ENCODE results near the gene DNAJB13.

Gene DNAJB13

DNA sequence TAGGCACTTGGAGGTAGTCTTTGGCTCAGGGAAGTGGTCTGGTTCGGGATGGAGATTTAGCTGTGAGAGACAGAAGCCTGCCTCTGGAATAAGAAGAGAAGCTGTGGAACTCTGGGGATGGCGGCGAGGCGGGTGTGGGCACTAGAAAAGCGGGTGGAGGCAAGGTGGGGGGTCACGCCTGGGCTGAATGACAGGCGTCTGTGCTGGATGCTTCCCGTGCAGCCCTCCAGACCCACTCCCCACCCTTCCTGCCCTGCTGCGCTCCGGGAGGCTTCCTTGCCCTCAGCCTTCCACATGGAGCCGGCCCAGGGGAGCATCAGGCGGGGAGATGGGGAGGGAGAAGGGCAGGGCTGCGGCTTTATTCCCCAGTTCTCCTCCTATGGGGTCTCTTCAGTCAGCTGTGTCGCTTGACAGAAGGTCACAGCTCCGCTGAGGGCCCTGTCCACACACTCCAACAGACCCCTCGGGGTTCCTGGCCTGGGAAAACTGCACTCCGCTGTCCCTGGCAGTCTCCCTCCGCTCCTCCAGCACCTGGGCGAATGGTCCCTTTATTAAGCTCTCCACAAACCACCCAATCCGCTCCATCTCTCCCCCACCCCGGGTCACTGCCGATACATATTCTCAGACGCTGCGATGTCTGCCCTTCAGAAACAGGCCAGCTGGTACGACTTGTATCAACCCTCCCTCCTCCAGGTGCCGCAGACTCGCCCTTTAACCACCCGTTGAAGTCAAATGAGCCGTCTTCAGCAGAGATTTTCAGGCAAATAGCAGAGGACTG is 6.2 kb downstream of the DNAJB13 start:
- DNase-seq, result no peak

DNA sequence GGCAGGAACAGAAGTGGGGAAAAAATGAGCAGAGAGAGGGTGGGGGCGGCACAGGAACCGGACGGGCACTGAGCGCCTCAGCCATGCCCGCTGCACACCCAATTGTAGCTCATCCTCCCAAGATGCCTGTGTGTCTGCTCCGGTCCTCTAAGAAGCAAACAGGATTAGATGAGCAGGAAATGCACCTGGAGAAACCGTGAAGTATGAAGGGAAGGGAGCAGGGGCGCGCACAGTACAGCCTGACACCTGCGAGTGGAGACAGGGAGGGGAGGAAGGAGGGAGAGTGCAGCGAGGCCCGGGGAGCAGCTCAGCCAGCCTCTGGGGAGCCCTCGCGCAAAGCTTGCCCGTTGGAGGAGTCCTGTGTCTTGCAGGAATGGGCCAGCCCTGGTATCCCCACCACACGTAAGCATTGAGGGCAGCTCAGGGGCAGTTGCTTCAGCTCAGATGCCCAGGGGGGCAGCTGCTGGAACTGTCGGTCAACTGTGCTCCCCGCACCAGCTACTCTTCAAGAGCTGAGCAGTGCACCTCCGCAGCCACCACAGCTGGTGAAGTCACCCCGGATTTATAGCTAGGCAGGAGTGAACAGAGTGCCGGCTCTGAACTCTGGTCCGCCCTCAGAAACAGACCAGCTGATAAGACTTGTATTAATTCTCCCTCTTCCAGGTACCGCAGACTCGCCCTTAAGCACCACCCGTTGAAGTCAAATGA is 7.0 kb downstream of the DNAJB13 start:
- DNase-seq, result no peak

DNA sequence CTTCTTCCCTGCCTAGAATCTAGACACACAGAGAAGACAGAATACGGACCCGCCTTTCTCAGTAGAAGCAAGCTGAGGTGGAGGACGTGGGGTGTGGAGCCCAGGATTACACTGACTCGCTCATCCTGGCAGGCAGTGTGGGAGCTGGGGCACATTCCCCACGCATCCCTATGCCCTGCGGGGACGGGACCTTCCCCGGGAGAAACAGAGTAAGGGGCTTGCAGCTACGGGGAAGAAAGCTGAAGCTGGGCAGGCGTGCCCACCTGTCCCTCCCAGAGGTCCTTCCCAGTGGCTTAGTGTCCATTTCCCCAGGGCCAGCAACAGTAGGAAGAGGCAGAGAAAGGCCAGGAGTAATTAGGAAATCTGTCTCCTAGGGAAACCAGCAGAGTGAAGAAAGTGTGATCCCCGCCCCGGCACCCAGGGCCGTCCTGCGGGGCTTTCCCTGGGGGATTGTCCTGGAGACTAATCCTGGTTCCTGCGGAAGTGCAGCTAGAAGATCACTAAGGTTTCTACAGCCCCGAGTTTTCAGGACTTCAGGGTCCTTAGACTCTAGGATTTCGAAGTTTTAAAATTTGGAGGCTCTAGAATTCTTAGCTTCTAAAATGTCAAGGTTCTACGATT is 7.8 kb downstream of the DNAJB13 start:
- DNase-seq, result no peak

DNA sequence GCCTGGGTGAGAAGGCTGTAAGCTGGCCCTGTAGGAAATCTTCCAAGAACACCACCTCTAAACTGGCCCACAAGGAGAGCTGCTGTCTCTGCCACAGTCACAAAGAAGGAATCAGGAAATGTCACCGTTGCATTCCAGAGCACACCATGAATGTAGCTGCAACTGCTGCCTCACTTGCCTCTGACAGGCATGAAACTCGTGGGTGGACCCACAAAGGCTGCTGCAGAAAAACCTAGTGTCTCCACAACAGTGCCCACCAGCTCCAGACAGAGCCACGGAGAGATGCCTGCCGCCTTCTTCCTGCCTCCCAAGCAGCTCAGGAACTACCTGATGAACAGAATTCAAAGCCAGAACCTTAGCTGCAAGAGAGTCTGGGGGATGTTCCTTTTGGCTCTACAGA is 10.5 kb downstream of the DNAJB13 start:
- no peak for DNase-seq

DNA sequence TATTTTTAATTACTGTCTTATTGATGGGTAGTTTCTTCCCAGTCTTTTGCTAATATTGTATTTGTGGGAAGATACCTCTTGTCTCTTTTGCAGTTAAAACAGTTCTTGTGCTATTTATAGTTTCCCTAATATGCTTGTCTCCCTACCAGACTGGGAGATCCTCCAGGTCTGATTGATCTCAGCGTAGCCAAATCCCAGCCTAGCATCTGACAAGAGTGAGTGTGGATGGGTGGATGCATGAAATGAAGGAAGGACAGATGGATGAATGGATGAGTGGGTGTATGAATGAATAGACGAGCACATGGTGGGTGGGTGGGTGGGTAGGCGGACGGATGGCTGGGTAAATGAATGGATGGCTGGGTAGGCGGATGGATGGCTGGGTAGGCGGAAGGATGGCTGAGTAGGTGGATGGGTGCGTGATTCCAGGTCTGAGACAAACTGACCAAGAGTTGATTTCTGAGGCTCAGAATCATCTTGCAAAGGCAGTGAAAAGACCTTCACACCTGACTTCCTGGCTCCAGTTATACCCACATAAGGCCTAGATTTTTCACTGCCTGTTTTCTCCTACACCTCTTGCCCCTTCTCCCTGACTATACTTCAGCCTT is 11.4 kb downstream of the DNAJB13 start:
- no peak for DNase-seq

DNA sequence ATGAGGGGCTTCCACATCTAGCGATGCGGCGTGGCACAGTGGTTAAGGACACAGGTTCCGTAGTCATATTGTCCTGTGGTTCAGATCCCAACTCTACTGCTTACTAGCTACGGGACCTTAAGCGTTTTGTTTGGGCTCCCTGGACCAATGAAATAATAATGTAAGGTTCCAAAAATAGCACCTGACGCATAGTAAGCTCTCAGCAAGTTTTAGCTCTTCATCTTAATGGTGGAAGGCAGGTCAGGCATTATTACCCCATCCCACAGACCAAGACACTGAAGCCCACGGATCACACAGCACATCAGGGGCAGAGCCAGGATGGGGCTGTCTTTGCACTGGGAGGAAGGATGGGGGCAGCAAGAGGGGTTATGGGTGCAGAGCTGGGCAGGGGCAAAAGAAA is 13.0 kb downstream of the DNAJB13 start:
- DNase-seq, result no peak

DNA sequence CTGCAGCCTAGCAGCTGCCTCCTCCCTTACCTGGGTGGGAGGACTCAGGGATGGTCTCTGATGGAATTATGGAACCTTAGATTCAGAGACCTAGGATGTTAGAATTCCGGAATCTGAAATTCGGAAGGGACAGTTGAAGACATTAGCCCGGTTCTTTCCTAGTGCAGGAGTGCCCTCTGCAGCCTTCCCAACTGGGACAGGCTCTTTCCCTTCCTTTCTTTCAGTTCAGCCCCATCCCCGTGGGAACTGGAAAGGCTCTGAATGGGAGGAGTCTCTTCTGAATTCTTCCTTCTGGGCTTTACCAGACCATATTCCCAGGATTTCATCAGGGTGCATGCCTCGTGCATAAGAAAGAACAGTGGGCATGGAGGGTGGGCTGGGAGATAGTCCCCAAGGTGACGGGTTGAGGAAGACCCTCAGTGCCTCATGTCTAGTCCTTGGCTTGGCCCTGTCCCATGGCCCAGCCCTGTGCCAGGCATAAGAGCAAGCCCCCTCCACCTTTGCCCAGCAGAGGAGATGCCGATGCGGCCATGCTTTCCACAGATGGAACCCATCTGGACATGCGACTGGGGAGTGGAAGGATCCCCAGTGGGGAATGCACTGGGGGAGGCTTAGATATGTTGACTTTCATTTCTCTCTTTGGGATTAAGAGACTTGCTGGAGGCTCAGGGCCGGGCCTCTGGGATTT is 14.4 kb downstream of the DNAJB13 start:
- DNase-seq, result no peak

DNA sequence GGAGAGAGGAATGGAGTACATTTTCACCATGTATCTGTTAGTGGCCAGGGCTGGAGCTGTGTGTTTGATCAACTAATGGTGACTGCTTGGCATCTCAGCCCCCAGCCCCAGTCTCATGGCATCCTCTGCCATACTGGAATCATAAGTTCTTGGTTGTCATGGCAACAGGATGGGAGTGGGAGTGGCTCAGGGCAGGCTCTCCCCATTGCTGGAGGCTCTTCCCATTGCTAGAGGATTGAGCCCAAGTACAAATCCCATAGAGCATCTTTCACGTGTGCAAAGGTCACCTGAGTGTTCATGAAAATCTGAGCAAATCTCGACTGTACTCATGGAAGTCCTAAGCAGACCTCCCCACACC is 14.9 kb downstream of the DNAJB13 start:
- no peak for DNase-seq

DNA sequence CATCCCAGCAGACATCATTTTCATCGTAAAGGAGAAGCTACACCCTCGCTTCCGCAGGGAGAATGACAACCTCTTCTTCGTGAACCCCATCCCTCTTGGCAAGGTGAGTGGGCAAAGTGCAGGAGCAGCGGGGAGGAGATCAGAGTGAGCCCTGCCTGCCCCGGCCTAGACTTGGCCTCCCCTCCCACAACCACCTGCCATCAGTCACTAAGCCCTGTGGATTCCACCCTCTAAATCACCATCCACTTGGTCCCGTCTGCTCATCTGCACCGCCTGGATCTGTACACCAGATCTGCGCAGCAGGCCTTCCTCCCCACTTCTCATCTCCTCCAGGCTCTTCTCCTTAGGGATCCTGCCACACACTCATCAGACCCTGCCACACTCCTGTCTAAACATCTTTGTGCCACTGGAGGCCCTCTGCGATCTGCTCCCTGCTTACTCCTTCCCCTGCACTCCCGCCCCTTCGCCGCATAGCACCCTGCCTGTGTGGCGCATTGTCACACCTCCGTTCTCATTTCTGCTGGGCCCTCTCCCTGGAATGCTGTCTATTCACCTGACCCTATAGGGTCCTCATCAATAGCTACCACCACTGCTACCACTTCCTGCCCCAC is 17.6 kb downstream of the DNAJB13 start:
- DNase-seq, result no peak

DNA sequence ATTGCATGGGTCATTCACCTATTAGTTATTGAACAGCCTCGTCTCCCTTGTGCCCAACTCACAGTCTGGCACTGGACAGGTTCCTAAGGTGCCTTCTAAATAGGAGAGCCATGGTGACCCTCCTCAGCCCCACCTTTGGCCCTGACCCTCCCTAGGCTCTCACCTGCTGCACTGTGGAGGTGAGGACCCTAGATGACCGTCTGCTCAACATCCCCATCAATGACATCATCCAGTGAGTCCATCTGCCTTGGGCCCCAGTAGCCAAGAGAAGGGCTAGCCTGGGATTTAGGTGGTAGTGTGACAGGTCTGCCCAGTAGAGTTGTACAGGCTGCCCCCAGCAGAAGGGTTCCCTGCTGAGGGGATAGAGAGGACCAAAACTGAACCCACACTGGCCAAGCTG is 18.3 kb downstream of the DNAJB13 start:
- no peak for DNase-seq

DNA sequence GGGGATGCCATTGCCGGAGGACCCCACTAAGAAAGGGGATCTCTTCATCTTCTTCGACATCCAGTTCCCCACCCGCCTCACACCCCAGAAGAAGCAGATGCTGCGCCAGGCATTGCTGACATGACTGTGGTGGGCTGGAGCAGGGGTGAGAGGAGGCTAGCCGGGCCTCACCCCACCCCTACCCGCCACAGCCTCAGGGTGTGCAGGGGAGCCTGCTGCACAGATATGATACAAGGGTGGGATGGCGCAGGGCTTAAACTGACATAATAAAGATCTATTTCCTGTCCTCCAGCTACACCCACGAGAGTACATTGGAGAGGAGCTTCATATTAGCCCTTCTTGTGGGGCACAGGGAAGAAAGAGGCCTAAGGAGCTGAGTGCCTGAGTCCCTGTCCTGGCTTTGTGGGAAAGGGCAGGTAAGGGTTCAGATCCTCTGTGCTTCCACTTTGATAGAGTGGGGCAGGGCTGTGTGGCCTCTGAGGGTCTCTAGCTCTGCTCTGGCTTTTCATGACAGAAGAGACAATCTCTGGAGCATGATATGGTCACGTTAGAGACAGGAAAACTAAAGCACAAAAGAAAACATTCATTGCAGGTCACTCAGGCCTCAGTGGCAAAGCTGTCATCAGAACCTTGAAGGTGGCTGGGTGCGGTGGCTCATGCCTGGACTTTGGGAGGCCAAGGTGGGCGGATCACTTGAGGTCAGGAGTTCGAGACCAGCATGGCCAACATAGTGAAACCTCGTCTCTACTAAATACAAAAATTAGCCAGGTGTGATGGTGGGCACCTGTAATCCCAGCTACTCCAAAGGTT is 19.4 kb downstream of the DNAJB13 start:
- no peak for DNase-seq

DNA sequence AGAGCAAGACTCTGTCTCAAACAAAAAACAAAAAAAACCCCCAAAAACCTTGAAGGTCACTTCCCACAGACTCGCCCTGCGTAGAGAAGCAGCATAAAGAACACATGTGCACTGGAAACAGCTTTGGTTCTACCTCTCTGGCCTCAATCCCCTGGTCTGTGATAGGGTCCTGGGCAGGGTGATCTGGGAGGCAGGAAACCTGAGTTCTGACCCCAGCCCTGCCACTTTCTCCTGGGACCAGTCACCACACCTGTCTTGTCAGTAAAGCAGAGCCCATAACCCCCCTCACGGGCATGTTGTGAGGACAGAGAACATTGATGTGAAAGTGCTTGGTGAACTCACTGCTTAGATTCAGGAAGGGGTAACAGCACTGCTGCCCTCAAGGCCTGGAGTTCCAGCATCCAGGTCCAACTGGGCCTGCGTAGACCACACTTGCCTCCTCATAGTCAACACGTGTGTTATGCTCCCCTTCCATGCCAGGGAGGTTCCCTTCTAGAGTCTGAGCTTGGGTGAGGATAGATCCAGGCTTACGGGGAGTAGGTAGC is 20.4 kb downstream of the DNAJB13 start:
- no peak for DNase-seq

DNA sequence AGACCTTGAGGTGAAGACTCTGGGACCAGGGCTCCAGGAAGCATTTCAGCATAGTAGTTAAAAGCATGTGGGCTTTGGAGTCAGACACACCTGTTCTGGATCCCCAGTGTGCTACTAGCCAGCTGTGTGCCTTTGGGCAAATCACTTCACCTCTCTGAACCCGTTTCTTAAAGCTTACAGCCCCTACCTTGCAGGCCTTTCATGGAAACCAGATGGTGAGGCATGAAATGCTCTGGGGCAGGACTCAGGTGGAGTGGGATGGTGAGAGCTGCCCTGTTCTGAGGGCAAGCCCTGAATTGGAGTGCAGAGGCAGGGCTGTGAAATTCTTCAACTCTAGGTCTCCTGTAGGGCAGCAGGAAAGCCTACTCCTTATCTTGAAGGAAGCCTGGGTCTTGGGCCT is 21.4 kb downstream of the DNAJB13 start:
- no peak for DNase-seq

DNA sequence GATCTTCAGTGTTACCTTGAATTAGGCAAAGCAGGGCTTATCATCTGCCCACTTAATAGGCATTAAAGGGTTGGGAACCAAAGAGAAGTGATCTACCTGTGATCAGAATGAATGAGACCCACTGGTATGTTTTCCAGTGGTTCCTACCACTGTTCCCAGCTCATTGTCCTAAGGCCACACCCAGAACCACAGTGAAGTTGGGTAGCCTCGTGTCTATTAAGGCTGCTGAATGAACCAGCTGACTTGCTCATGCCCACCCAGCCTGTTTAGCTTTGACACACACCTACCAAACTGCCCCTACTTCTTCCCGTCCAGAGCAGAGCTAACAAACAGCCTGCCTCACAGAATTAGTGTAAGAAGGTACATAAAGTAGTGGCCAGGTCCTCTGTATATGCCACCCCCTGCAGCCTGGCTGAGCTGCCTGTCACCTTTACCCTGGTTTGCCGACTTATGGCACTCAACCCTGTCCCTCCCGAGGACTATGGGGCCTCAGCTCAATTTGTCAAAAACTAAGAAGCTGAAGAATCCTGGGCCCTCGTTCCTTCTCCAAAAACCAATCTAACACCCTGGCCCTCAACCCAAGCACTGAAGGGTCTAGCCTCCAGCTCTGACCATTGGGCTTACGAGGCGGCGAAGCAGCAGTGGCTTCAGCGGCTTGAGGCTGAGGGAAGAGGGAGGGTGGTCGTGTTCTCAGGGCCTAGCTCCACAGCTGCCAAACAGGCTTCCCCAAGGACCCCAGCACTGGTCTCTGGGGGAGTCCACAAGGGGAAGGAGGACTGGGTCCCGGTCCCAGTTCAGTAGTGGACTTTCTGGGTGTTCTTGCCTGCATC is 22.0 kb downstream of the DNAJB13 start:
- no peak for DNase-seq

DNA sequence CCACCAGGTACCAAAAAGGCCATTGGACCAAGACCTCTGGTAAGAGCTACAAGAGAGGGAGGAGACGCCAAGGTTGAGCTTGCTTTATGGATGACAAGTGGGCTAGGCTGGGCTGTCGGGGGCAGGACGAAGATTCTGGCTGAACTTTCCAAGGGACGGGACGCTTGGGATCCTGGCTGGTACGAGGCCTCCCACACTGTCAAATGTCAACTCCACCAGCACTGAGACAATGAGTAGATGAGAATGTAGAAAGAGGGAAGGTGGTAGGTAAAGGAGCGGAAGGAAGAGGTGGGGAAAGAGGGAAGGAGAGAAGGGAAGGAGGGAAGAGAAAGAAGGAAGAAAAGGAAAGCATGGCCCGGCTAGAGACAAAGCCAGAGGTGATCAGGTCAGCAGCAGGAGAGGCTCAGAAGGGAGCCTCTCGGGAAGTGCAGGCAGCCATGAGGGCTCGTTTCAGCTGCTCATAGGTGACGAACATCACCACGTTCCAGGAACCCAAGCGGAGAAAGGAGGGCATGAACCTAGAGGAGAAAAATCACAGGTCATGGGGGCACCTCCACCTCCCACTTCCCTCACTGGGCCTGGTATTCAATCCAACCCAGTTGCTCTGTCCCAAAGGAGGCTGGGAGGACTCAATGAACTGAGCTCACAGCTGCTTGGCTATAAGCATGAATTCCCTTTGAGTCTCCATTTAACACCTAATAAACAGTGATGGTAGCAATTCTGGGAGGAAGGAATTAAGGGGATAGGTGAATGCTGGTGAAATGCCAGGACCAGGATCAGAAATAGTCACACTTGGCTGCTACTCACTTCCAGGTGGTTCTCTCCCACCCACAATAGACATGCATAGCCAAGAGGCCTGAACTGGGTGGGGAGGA is 24.0 kb downstream of the DNAJB13 start:
- no peak for DNase-seq

DNA sequence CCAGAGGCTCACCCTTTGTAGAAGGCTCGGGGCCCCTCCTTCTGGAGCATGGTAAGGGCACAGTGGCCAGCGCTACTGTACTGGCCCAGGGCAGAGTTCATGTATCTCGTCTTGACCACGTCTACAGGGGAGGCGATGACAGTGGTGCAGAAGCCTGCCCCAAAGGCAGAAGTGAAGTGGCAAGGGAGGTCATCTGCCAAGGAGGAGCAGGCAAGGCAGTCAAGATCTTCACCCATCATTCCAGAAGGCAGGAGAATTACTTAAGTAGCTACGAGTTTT is 24.6 kb downstream of the DNAJB13 start:
- DNase-seq, result no peak

DNA sequence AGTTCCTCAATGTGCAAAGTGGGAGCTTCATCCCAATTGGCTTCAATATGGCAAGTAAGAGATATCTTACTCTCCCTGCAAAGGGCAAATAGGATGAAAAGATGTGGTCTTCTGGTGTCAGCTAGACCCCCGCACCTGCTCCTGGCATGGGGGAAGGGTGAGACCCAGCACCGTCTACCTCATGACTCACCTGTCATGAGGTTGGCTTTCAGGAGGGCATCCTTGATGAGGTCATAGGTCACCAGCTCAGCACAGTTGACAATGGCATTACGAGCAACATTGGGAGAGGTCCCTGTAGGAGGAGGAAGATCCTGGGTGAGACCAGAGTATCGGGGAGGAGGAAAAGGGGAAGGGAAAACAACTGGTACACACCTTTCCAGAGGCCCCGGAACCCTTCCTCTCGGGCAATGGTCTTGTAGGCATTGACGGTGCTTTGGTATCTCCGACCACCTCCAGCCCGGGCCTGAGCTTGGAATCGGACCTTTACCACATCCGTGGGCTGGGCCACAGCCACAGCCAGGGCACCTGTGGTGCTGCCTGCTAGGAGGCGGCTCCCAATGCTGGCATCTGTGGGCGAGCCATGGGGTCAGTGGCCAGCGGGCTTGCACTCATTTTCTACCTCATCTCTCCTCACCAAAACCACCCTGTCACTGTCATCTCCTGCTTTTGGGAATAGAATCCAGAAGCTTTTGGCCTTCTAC is 25.8 kb downstream of the DNAJB13 start:
- no peak for DNase-seq

DNA sequence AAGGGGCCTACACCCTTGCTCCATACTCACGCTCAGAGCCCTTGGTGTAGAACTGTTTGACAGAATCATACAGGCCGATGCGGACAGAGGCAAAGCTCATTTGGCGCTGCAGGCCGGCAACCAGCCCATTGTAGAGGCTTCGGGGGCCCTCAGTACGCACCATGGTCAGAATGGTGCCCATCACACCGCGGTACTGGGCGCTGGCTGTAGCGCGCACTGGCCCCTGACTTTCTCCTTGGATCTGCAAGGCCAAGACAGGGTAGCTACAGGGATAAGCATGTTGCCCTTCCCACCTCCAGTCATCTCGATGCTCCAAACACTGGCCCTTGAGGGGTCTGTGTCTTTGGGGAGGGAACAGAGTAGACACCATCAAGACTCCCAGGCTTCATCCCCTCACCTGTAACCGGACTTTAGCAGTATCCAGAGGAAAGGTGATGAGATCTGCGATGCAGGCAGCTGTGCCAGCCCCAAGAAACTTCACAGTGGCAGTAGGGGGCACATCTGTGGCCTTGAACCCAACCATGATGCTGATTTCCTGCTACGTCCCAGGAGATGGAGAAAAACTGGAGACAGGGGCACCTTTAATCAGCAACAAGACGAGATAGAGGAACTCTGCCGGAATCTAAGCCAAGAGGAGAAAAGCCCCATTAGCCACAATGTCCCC is 27.2 kb downstream of the DNAJB13 start:
- DNase-seq, result no peak

All from activated naive CD4-positive, alpha-beta T cell treated with Interleukin-2 at 50 U/mL for 16 hours (primary cell).